Chondrocyte (in vitro differentiated cells): ENCODE measurements around the gene SCRN1. TPM values are rescaled to one million over a fixed set of nuclear protein-coding genes. Genes with fewer than 3 reads are reported as not detected.
A peak's percentile ranks its signal among the peaks of the same experiment; 100 is the strongest.

Experiments
- DNase-seq: peaks from one replicate; pipeline ENCODE4 v3.0.0; 2021; ENCODE audit warnings: mixed read lengths, low spot score
- H3K27ac Mint-ChIP-seq: one replicate; pipeline ENCODE4 v1.8.0; 2021; ENCODE audit warnings: mild to moderate bottlenecking, moderate library complexity, mixed read lengths; ENCODE audit not compliant: unreplicated experiment
- H3K27me3 Mint-ChIP-seq: 2 replicates; pipeline ENCODE4 v1.8.0; 2021; ENCODE audit warnings: low read depth, mixed read lengths
- H3K36me3 Mint-ChIP-seq: 2 replicates; pipeline ENCODE4 v1.8.0; 2021; ENCODE audit warnings: low read depth, mixed read lengths
- H3K4me1 Mint-ChIP-seq: 2 replicates; pipeline ENCODE4 v1.8.0; 2021; ENCODE audit warnings: low read depth, mild to moderate bottlenecking, mixed read lengths
- H3K4me3 Mint-ChIP-seq: one replicate; pipeline ENCODE4 v1.8.0; 2021; ENCODE audit warnings: mild to moderate bottlenecking, moderate library complexity, mixed read lengths; ENCODE audit not compliant: unreplicated experiment
- H3K9me3 Mint-ChIP-seq: 2 replicates; pipeline ENCODE4 v1.8.0; 2021; ENCODE audit warnings: low read depth, mixed read lengths
- total RNA-seq: library from RNA; stranded (reverse); gene quantifications from 3 replicates; pipeline ENCODE4 v1.2.1, GENCODE V29; 2021
- TF ChIP-seq, protein P1 (sequence below): fragments of 200-600 bp; sonication (generic); IDR thresholded peaks from 2 replicates; pipeline ENCODE4 v1.5.0; 2021; ENCODE audit warnings: antibody characterized with exemption, mild to moderate bottlenecking, moderate library complexity

SCRN1 gene
- total RNA-seq, 1 donor from 2014 or later, result 129 TPM

DNA sequence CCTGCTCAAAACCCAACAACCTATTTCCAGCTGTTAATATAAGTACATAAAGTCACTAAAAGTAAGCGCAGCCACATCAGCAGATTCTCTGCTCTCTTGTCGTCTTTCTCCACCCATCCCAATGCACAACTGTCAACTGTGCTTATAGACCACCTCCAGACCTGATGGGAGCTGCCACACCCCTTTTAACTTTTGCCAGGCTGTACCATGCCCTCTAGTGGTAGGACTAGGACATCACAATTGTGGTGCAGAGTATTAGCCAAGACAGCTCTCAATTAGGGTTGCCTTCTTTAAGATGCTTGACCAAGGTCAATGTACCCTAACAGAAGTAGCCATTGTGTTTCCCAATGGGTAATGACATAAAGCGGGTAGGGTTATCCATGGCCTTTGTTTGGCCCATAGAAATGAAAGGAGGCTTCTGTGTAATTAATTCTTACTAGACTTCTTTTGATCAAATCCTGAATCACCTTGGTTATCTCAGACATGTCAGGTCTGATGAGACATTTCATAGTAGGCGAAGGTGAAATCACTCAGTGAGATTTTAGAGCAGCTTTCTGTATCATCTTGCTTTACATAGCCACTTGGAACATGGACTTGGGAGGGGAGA, 68.1 kb downstream of the SCRN1 start:
- Mint-ChIP-seq H3K4me3 (no peak overlapping the region), H3K9me3 (no peaks in the 10 kb centered on the region), H3K4me1 (peaks cover 5% of the 10 kb centered on the region), H3K36me3 (peaks cover 26% of the 10 kb centered on the region), H3K27me3 (no peaks in the 10 kb centered on the region), H3K27ac (no peak overlapping the region)
- TF ChIP-seq, protein P1, sequence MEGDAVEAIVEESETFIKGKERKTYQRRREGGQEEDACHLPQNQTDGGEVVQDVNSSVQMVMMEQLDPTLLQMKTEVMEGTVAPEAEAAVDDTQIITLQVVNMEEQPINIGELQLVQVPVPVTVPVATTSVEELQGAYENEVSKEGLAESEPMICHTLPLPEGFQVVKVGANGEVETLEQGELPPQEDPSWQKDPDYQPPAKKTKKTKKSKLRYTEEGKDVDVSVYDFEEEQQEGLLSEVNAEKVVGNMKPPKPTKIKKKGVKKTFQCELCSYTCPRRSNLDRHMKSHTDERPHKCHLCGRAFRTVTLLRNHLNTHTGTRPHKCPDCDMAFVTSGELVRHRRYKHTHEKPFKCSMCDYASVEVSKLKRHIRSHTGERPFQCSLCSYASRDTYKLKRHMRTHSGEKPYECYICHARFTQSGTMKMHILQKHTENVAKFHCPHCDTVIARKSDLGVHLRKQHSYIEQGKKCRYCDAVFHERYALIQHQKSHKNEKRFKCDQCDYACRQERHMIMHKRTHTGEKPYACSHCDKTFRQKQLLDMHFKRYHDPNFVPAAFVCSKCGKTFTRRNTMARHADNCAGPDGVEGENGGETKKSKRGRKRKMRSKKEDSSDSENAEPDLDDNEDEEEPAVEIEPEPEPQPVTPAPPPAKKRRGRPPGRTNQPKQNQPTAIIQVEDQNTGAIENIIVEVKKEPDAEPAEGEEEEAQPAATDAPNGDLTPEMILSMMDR, result peak; percentile 97
- DNase-seq, result no peak

DNA sequence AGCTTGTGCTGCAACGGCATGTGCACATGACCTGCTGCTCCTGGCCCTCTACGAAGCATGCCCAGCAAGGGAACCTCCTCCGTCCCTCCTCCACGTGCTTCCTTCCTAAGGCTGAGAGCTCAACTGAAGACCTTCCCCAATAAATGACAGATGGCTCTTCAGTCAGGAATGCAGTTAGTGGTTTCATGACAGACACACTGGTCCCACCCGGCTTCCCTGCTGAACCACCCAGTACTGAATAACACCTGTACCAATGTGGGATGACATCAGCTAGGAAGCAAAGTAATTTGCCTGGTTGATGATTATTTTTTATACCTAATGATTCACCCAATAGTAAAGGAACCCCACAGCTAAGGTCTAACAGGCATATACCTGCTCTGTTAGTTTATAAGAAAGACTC, 69.1 kb downstream of the SCRN1 start:
- H3K4me1 Mint-ChIP-seq, result peaks cover 12% of the 10 kb centered on the region
- peaks cover 26% of the 10 kb centered on the region for H3K36me3 Mint-ChIP-seq
- no peak overlapping the region for H3K27ac Mint-ChIP-seq

DNA sequence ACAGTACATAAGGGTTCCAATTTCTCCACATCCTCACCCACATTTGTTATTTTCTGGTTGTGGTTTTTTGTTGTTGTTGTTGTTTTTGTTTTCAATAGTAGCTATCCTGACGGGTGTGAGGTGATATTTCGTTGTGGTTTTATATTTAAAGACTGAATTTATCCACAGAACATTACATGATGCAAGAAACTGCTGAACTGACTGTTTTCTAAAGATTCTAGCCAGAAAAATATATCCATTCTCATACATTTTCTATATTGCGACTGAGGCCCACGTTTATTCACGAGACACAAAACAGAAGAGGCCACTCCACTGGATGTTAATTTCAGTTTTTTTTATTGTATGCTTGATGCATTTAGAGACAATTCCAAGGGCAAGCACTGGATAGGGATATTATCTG, 69.8 kb downstream of the SCRN1 start:
- Mint-ChIP-seq H3K4me3 (no peak overlapping the region), H3K27ac (no peak overlapping the region), H3K36me3 (peaks cover 25% of the 10 kb centered on the region), H3K27me3 (no peaks in the 10 kb centered on the region), H3K9me3 (no peaks in the 10 kb centered on the region), H3K4me1 (peaks cover 15% of the 10 kb centered on the region)
- TF ChIP-seq, protein P1, result no peak
- no peak for DNase-seq

More for the DNA sequence above, 69.1 kb downstream of the SCRN1 start:
- TF ChIP-seq, protein P1, result no peak
- no peak for DNase-seq
- Mint-ChIP-seq H3K27me3 (no peaks in the 10 kb centered on the region), H3K9me3 (no peaks in the 10 kb centered on the region), H3K4me3 (no peak overlapping the region)

DNA sequence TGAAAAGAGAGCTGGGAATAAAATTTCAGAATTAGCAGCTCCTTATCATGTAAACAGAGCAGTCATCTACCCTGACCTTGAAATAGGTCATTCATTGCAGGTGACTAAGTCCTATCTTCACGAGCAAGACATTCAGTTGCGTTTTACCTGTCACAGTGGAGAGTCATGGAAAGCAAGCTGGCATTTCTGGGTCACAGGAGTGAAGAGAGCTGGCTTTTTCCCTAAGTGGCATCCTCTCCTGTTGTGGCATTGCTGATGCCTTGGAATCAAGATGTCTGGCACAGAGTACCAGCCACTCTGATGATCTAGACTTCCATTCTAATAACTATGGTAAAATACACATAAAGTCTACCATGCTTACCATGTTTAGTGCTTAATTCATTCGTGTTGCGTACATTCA, 70.8 kb downstream of the SCRN1 start:
- H3K27ac Mint-ChIP-seq, result no peak overlapping the region

DNA sequence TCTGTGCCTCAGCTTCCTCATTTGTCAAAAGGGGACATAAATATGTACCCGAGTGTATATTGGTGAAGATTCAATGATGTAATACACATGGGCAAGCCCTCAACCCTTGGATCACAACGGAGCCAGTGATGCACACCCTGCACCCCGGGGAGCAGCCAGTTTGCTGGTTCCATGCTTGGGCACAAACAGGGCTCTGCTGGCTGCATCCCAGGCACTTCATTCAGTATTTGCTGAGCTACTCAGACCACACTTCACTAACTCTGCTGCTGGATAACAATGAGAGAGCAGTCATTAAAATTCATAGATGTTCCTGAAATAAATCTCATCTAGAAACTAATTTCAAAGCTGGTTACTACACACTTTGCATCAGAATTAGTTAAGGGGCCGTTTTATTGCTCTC, 72.0 kb downstream of the SCRN1 start:
- DNase-seq, result no peak
- Mint-ChIP-seq H3K9me3 (no peaks in the 10 kb centered on the region), H3K27me3 (no peaks in the 10 kb centered on the region), H3K4me3 (no peak overlapping the region), H3K27ac (no peak overlapping the region), H3K36me3 (peaks cover 19% of the 10 kb centered on the region), H3K4me1 (peaks cover 15% of the 10 kb centered on the region)
- TF ChIP-seq, protein P1, result no peak

More for the DNA sequence above, 70.8 kb downstream of the SCRN1 start:
- peaks cover 23% of the 10 kb centered on the region for H3K36me3 Mint-ChIP-seq
- TF ChIP-seq, protein P1, result no peak
- no peak overlapping the region for H3K4me3 Mint-ChIP-seq
- H3K4me1 Mint-ChIP-seq, result peaks cover 15% of the 10 kb centered on the region
- H3K27me3 Mint-ChIP-seq, result no peaks in the 10 kb centered on the region
- no peaks in the 10 kb centered on the region for H3K9me3 Mint-ChIP-seq
- no peak for DNase-seq
